SK-N-SH treated with all-trans-retinoic acid at 6 μM for 48 hours (cell line): ENCODE results near the gene POU6F2.

Source experiments
- GLIS3 ChIP-seq: fragments of 250-450 bp; sonication (Bioruptor Pico); IDR thresholded peaks from 2 replicates; pipeline ENCODE4 v1.5.0; 2020; ENCODE audit warnings: mild to moderate bottlenecking, moderate library complexity
- PATZ1 ChIP-seq: fragments of 250-450 bp; sonication (Bioruptor Pico); IDR thresholded peaks from 2 replicates; pipeline ENCODE4 v1.8.0; 2020; ENCODE audit warnings: mild to moderate bottlenecking, moderate library complexity, borderline replicate concordance
- ZNF8 ChIP-seq: fragments of 450-650 bp; formaldehyde crosslinking; IDR thresholded peaks from 2 replicates; pipeline ENCODE4 v1.5.0; 2020; ENCODE audit warnings: mild to moderate bottlenecking, moderate library complexity

- TF ChIP-seq PATZ1 (CRISPR knock-in tag) = no peak
- no peak for TF ChIP-seq ZNF8 (CRISPR knock-in tag)
- no peak for TF ChIP-seq GLIS3 (CRISPR knock-in tag)
These were observed 235.2 kb downstream of the POU6F2 start for GRCh38 chr7:39212876-39213275.
